ENCODE results near the gene TRIM52. TPM values are rescaled to one million over a fixed set of nuclear protein-coding genes. Genes with fewer than 3 reads are reported as not detected.

TRIM52 gene
- total and polyA plus RNA-seq, 2 donors (not counting 1 experiment from before 2014, with no cell fraction given): 7.9 to 8.1 TPM

GRCh38 chr5:181255276-181255675, 5.7 kb downstream of the TRIM52 start:
- Histone ChIP-seq H3K9ac (ENCODE audit: insufficient read depth, low read length) (no peak overlapping the region), H3K4me2 (ENCODE audit: extremely low read depth, insufficient read depth, low read length) (no peak overlapping the region)

GRCh38 chr5:181248277-181248676, 12.7 kb downstream of the TRIM52 start:
- Histone ChIP-seq H3K79me2 (ENCODE audit: control insufficient read depth, insufficient read depth, low read length) (peaks cover 75% of the 10 kb centered on the region), H2AFZ (ENCODE audit: low read length) (no peak overlapping the region), H3K27me3 (ENCODE audit: control insufficient read depth, insufficient read depth, low read length) (no peaks in the 10 kb centered on the region), H3K9me3 (ENCODE audit: control insufficient read depth, insufficient read depth, low read depth, low read length) (no peaks in the 10 kb centered on the region), H3K4me2 (ENCODE audit: extremely low read depth, insufficient read depth, low read length) (peak overlapping the region; percentile 97), H3K27ac (ENCODE audit: insufficient read depth, low read length) (peak overlapping the region; percentile 91), H4K20me1 (ENCODE audit: control insufficient read depth, extremely low read depth, insufficient read depth, low read length) (no peaks in the 10 kb centered on the region), H3K4me3 (replicated peaks in 1 of 4; ENCODE audit: control extremely low read depth in 1 of 4, insufficient read depth in 1 of 4, low read depth in 3 of 4, low read length in 4 of 4) (peak overlapping the region; percentile 53 to 98 (median 70)), H3K36me3 (ENCODE audit: control insufficient read depth, insufficient read depth, low read length) (peaks cover 6% of the 10 kb centered on the region), H3K4me1 (ENCODE audit: control insufficient read depth, extremely low read depth, insufficient read depth, low read length) (peaks cover 16% of the 10 kb centered on the region), H3K9ac (ENCODE audit: insufficient read depth, low read length) (peak overlapping the region; percentile 17)
- no peak for DNase-seq (ENCODE audit: low read depth in 2 of 2)
- TF ChIP-seq CTCF (conservative IDR thresholded peaks at IDR 0.05 in 1 of 2, IDR thresholded peaks at IDR 0.05 in 1 of 2; ENCODE audit: low read depth in 1 of 2, low read length in 2 of 2) (no peak), EZH2 (IDR thresholded peaks at IDR 0.05; ENCODE audit: low read length, missing control alignments) (no peak)

More at GRCh38 chr5:181255276-181255675, 5.7 kb downstream of the TRIM52 start:
- Histone ChIP-seq H3K36me3 (ENCODE audit: control insufficient read depth, insufficient read depth, low read length) (peaks cover 9% of the 10 kb centered on the region), H2AFZ (ENCODE audit: low read length) (no peak overlapping the region), H3K4me3 (replicated peaks in 1 of 4; ENCODE audit: control extremely low read depth in 1 of 4, insufficient read depth in 1 of 4, low read depth in 3 of 4, low read length in 4 of 4) (no peak overlapping the region), H3K9me3 (ENCODE audit: control insufficient read depth, insufficient read depth, low read depth, low read length) (no peaks in the 10 kb centered on the region), H3K27ac (ENCODE audit: insufficient read depth, low read length) (no peak overlapping the region), H3K79me2 (ENCODE audit: control insufficient read depth, insufficient read depth, low read length) (peaks cover 96% of the 10 kb centered on the region), H3K27me3 (ENCODE audit: control insufficient read depth, insufficient read depth, low read length) (no peaks in the 10 kb centered on the region), H4K20me1 (ENCODE audit: control insufficient read depth, extremely low read depth, insufficient read depth, low read length) (no peaks in the 10 kb centered on the region), H3K4me1 (ENCODE audit: control insufficient read depth, extremely low read depth, insufficient read depth, low read length) (peaks cover 6% of the 10 kb centered on the region)
- DNase-seq (ENCODE audit: low read depth in 2 of 2): no peak
- no peak for TF ChIP-seq EZH2 (IDR thresholded peaks at IDR 0.05; ENCODE audit: low read length, missing control alignments)

- Histone ChIP-seq H3K4me1 (ENCODE audit: control insufficient read depth, extremely low read depth, insufficient read depth, low read length) (peaks cover 23% of the 10 kb centered on the region), H4K20me1 (ENCODE audit: control insufficient read depth, extremely low read depth, insufficient read depth, low read length) (peaks cover 6% of the 10 kb centered on the region), H3K27ac (ENCODE audit: insufficient read depth, low read length) (peak overlapping the region; percentile 91), H3K4me2 (ENCODE audit: extremely low read depth, insufficient read depth, low read length) (peak overlapping the region; percentile 91), H3K9ac (ENCODE audit: insufficient read depth, low read length) (peak overlapping the region; percentile 78), H3K27me3 (ENCODE audit: control insufficient read depth, insufficient read depth, low read length) (no peaks in the 10 kb centered on the region), H3K4me3 (replicated peaks in 1 of 4; ENCODE audit: control extremely low read depth in 1 of 4, insufficient read depth in 1 of 4, low read depth in 3 of 4, low read length in 4 of 4) (peak overlapping the region; percentile 64 to 98 (median 78)), H3K79me2 (ENCODE audit: control insufficient read depth, insufficient read depth, low read length) (peaks cover 77% of the 10 kb centered on the region), H3K9me3 (ENCODE audit: control insufficient read depth, insufficient read depth, low read depth, low read length) (no peaks in the 10 kb centered on the region), H2AFZ (ENCODE audit: low read length) (peak overlapping the region; percentile 73), H3K36me3 (ENCODE audit: control insufficient read depth, insufficient read depth, low read length) (peaks cover 9% of the 10 kb centered on the region)
- TF ChIP-seq EZH2 (IDR thresholded peaks at IDR 0.05; ENCODE audit: low read length, missing control alignments) (no peak), CTCF (conservative IDR thresholded peaks at IDR 0.05 in 1 of 2, IDR thresholded peaks at IDR 0.05 in 1 of 2; ENCODE audit: low read depth in 1 of 2, low read length in 2 of 2) (no peak)
- DNase-seq (ENCODE audit: low read depth in 2 of 2): peak; percentile 82
These were observed 14.5 kb downstream of the TRIM52 start for GRCh38 chr5:181246276-181247049.

All from fibroblast of lung (primary cell).